Left forelimb (tissue), 1 donor: Measurements from ENCODE around the gene MAP3K12.
"Not testable (repeated sequence)": the region's sequence is repeated elsewhere in the genome, so short reads cannot be mapped to it uniquely, and the experiment has no call there.

Experiments used
- DNase-seq: peaks from one replicate; pipeline ENCODE4 v3.0.0-alpha.2; 2018; ENCODE audit warnings: low spot score

MAP3K12 gene

DNA sequence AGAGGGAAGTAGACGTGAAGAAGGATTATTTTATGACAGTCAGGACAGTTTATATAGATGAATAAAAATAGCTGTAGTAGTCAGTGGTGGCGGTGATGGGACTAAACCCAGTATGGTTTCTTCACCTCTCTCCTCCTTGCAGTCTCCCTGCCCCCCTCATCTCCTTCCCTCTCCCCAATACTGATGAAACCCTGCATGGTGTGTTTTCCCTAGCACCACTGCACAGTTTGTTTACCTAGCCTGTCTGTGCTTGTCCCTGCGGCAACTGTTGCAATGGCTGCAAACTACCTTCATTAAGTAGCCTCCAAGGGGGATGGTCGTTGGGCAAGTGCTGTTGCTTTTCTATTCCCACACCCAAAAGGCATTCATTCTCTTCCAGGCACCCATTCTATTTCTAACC is 32.6 kb downstream of the MAP3K12 start:
- DNase-seq = no peak

DNA sequence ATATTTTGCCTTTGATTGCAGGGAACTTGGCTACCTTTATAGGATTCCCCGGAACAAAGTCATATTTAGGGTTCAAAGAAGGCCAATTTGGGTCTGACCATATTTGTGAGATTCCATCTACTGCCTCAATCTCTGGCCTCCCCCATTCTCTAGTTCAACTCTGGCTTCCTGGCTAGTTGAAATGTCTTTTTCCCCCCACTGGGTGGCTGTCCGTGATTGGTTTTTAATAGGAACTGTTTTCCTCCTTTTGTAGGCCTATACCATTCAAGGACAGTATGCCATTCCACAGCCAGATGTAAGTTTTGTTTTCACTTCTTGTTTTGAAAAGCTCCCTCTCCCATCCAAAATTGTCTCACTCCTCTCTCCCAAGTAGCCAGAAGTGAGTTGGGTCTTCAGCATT is 33.6 kb downstream of the MAP3K12 start:
- no peak for DNase-seq

DNA sequence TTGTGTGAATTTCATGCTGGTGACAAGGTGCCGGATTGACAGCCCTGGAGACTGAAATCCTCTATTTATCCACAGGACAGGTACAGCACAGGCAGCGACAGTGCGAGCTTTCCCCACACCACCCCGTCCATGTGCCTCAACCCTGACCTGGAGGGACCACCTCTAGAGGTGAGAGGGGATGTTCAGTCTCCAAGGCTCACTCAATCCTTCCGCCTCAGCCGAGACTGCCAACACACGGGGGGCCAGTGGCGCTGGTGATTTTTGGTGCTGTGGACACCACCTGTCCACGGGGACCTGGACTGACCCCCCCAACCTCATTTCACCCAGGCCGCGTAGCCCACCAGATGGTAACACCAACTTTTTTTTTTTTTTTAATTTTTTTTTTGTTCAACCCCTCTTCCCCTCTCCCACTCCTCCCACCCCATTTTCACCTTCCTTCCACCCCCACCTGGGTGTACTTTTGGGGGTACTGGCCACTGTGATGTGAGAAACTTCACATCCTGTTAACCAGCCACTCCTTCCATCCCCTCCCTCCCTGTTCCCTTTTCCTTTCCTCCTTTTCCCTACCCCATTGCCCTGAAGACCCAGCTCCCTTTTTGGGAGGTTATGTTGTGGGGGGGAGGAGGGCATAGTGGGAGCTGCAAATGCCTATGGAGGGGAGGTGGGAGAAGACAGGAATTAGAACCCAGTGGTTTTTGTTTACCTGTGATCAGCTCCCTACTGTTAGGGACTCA is 34.4 kb downstream of the MAP3K12 start:
- DNase-seq = no peak

GRCh38 chr12:53463802-53464560 is 35.3 kb downstream of the MAP3K12 start:
- no peak for DNase-seq

- no peak for DNase-seq
Observed at GRCh38 chr12:53462935-53463334, 36.3 kb downstream of the MAP3K12 start.

DNA sequence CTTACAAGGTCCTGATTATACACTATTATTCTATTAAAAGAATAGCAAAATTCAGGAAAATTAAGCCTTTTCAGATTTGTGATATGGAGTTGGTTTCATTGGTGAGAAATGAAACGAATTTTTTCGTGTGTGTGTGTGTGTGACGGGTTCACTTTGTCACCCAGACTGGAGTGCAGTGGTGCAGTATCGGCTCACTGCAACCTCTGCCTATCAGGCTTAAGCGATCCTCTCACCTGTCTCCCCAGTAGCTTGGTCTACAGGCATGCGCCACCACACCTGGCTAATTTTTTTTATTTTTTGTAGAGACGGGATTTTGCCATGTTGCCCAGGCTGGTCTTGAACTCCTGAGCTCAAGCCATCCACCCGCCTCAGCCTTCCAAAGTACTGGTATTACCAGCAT is 37.7 kb downstream of the MAP3K12 start:
- DNase-seq = no peak

GRCh38 chr12:53461059-53461458 is 38.2 kb downstream of the MAP3K12 start:
- DNase-seq = no peak

GRCh38 chr12:53459097-53459496 is 40.2 kb downstream of the MAP3K12 start:
- DNase-seq = no peak

- DNase-seq = no peak
Observed at GRCh38 chr12:53456654-53457366, 42.4 kb downstream of the MAP3K12 start.

- no peak for DNase-seq
Observed at GRCh38 chr12:53454707-53455106, 44.6 kb downstream of the MAP3K12 start.

GRCh38 chr12:53453953-53454640 is 45.2 kb downstream of the MAP3K12 start:
- DNase-seq = no peak

DNA sequence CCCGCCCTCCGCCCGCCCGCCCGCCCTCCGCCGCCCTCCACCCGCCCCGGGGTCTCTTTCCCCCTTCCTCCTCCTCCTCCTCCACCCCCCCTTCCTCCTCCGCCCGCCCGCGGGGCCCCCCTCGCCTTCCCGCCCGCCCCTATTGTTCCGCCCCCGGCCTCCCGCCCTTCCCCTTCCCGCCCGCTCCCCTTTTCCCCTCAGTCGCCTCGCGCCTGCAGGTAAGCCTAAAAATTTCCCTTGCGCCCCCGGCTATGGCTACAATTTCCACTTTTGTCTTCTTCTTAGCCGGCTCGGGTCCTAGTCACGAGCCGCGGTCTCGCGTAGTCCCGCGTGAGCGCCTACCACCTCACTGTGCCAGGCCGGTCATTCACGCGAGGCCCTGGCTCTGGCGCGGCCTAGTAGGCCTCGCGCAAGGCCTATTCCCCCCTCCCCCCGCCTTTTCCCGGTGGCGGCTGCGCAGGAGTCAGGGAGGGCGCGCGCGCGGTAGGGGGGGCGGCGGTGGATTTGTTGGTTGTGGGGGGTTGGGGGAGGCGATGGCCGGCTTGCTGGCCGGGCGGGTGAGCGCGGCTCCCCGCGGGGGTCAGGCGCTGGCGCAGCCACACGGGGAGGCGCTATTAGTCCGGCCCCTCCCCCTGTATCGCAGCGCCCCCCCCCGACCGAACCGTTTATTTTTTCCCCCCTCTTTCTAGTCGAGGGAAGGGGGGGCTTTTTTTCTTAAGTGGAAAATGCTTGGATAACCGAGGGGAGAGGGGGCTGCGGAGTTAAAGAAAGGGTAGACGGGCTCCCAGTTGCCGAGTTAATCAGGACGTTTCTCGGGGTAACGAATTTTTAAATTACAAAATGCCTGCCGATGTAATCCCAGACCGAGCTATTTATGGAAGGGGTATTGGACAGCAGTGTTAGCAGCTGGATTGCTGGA is 46.8 kb downstream of the MAP3K12 start:
- DNase-seq = peak; percentile 92

- peak; percentile 100 for DNase-seq
Observed at GRCh38 chr12:53451661-53452158, 47.5 kb downstream of the MAP3K12 start, which contains the start of gene PCBP2. PCBP2 (plus strand) TSS chr12:53452102; CDS start chr12:53454801, 2,699 bp downstream.

GRCh38 chr12:53450936-53451335 is 48.3 kb downstream of the MAP3K12 start:
- no peak for DNase-seq

GRCh38 chr12:53444593-53445325 is 54.5 kb downstream of the MAP3K12 start:
- not testable (repeated sequence) for DNase-seq

GRCh38 chr12:53443955-53444354 is 55.3 kb downstream of the MAP3K12 start:
- DNase-seq = no peak

DNA sequence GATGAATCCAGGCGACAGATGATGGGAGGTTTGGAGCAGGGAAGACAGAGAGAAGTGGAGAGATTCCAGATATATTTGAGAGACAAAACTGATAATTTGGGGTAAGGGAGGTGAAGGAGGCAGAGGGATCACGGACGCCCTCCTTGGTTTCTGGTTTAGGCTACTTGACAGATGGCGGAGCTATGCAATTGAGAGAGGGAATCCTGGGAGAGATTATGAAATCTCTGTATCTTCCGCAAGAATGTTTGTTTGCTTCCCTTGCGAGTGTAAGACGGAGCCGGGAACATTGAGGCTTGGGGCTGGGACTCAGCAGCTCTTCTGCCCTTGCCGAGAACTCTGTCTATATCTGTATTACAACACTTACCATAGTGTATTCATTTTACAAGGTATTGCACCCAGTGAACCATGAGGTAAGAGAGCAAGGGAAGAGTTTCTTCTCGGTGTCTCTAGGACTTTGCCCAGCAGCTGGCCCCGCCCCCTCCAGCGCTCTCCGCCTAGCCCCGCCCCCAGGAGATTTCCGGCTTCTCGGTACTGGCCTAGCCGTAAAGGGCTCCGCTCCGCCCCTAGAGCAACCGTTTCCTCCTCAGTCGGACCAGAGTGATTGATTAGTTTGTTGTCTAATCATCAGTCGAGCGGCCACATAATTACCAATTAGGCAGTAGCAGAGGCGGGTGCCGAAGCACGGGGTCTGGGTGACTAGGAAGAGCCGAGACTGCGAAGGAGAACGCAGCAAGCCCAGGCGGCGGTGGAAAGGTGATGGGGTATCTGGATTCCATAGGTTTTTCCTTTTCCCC is 58.0 kb downstream of the MAP3K12 start, which contains the start of gene PRR13:
TSS of gene PRR13 (plus strand) at position 695 of the 794 bp plus-strand sequence. CDS start 981 bp downstream, outside the sequence.
- peak; percentile 98 for DNase-seq

DNA sequence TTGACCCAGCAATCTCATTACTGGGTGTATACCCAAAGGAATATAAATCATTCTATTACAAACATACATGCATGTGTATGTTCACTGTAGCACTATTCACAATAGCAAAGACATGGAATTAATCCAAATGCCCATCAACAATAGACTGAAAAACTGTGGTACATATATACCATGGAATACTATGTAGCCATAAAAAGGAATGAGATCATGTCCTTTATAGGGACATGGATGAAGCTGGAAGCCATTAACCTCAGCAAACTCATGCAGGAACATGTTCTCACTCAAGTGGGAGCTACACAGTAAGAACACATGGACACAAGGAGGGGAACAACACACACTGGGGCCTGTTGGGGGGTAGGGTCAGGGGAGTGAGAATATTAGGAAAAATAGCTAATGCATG is 59.7 kb downstream of the MAP3K12 start:
- not testable (repeated sequence) for DNase-seq

DNA sequence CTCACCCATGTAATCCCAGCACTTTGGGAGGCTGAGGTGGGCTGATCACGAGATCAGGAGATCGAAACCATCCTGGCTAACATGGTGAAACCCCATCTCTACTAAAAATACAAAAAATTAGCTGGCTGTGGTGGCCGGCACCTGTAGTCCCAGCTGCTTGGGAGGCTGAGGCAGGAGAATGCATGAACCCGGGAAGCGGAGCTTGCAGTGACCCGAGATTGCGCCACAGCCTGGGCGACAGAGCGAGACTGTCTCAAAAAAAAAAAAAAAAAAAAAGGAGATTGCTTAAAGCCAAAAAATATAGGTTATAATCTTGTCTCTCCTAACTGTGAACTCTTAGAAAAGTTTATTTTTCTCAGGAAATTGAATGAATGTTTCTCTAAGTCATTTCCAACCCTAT is 63.9 kb downstream of the MAP3K12 start:
- not testable (repeated sequence) for DNase-seq
